RWPE1 (cell line): Measurements from ENCODE around the gene TNFRSF14.

ENCODE experiments used
- CTCF ChIA-PET: fragments of 350-600 bp; sonication (Branson Sonifier 250); formaldehyde crosslinking; extraction: SDS; loops from one replicate; lab custom pipeline; 2021; lab: Yijun Ruan, JAX
- POLR2A ChIA-PET: fragments of 400-600 bp; formaldehyde crosslinking; extraction: SDS; loops from one replicate; lab custom pipeline; 2020; ENCODE audit warnings: antibody characterized with exemption; ENCODE audit not compliant: low non-redundant PET; lab: Yijun Ruan, JAX
- DNase-seq: peaks from one replicate; pipeline ENCODE4 v3.0.0; 2012; ENCODE audit warnings: low spot score
- H3K27ac ChIP-seq: fragments of 450-650 bp; 2 replicates; pipeline ENCODE4 v1.5.1; 2017
- CTCF ChIP-seq: fragments of 450-650 bp; conservative IDR thresholded peaks from 2 replicates; pipeline ENCODE4 v1.5.1; 2017; ENCODE audit warnings: low read depth, mild to moderate bottlenecking

TNFRSF14 gene

GRCh38 chr1:2516124-2516523 is 40.0 kb upstream of the TNFRSF14 start:
- ChIA-PET CTCF (no interaction called here), POLR2A (no interaction called here)
- no peak for TF ChIP-seq CTCF
- H3K27ac ChIP-seq = peak overlapping the region; percentile 8
- no peak for DNase-seq

- ChIA-PET CTCF (no interaction called here), POLR2A (no interaction called here)
- TF ChIP-seq CTCF = no peak
- no peak for DNase-seq
- peak overlapping the region; percentile 8; the same call in 1 of the 2 replicates for H3K27ac ChIP-seq
Observed at GRCh38 chr1:2516946-2517345, 39.2 kb upstream of the TNFRSF14 start.

- no peak overlapping the region for H3K27ac ChIP-seq
- ChIA-PET POLR2A (no interaction called here), CTCF (no interaction called here)
- TF ChIP-seq CTCF = no peak
- DNase-seq = no peak
Observed at GRCh38 chr1:2517966-2518365, 38.2 kb upstream of the TNFRSF14 start.

- DNase-seq = no peak
- ChIA-PET POLR2A (no interaction called here), CTCF (interaction anchor here (0.7 kb wide), 1 partner anchor 269 kb away, joined by 3 read pairs; no protein-coding TSS in a partner anchor)
- TF ChIP-seq CTCF = no peak
- H3K27ac ChIP-seq = no peak overlapping the region
Observed at GRCh38 chr1:2518528-2518927, 37.6 kb upstream of the TNFRSF14 start.

- DNase-seq = no peak
- H3K27ac ChIP-seq = no peak overlapping the region
- no peak for TF ChIP-seq CTCF
- ChIA-PET POLR2A (no interaction called here), CTCF (interaction anchor here (0.5 to 0.7 kb wide), 2 partner anchors 268 to 1229 kb away, joined by 3 read pairs; no protein-coding TSS in a partner anchor)
Observed at GRCh38 chr1:2519029-2519685, 37.0 kb upstream of the TNFRSF14 start.

GRCh38 chr1:2519729-2520128 is 36.4 kb upstream of the TNFRSF14 start:
- POLR2A ChIA-PET = no interaction called here
- no peak for TF ChIP-seq CTCF
- CTCF ChIA-PET = interaction anchor here (0.5 kb wide), 1 partner anchor 1229 kb away, joined by 3 read pairs; no protein-coding TSS in a partner anchor
- H3K27ac ChIP-seq = no peak overlapping the region
- DNase-seq = no peak
